Right cardiac atrium (tissue), 5 donors: ENCODE measurements around the gene MAD1L1. TPM values are rescaled to one million over a fixed set of nuclear protein-coding genes. Genes with fewer than 3 reads are reported as not detected.
A peak's percentile ranks its signal among the peaks of the same experiment; 100 is the strongest.
"Not testable (repeated sequence)": the region's sequence is repeated elsewhere in the genome, so short reads cannot be mapped to it uniquely, and the experiment has no call there.

ENCODE experiments used
- ATAC-seq, 2 donors: fragments of 200-7000 bp; cut with Tn5 transposase; one replicate each; pipeline versions ENCODE4 v1.8.0 to v1.9.1; 2020; ENCODE audit warnings: moderate library complexity in 2 of 2, mild to moderate bottlenecking in 1 of 2
- DNase-seq, 3 donors: peaks; one replicate each; pipeline ENCODE4 v3.0.0-alpha.2; 2020
- H3K27ac ChIP-seq: one replicate; pipeline ENCODE4 v1.5.1; 2013; ENCODE audit warnings: mild to moderate bottlenecking, low read length, control low read depth, moderate library complexity
- H3K27me3 ChIP-seq: one replicate; pipeline ENCODE4 v1.6.1; 2013; ENCODE audit not compliant: control insufficient read depth, insufficient read depth
- H3K4me1 ChIP-seq: one replicate; pipeline ENCODE4 v1.6.1; 2013; ENCODE audit warnings: low read length; ENCODE audit not compliant: control insufficient read depth, insufficient read depth
- H3K4me3 ChIP-seq: one replicate; pipeline ENCODE4 v1.5.1; 2013; ENCODE audit warnings: low read length, control low read depth
- H3K9me3 ChIP-seq: one replicate; pipeline ENCODE4 v1.6.1; 2013; ENCODE audit warnings: low read length; ENCODE audit not compliant: control insufficient read depth
- WGBS: extraction: QIAGEN DNeasy Blood & Tissue Kit; methylation state at CpG from one replicate; pipeline ENCODE4 v1.1.7; 2013; 5-methylcytosine and 5-hydroxymethylcytosine counted together
- intact Hi-C, 4 donors: fragments of 100-400 bp; cut with DNase I; formaldehyde crosslinking; loops; one replicate each; pipeline versions ENCODE4 v1.11.0 to v1.14.0; 2022 to 2023
- polyA plus RNA-seq: library from polyadenylated mRNA; stranded (reverse); fragments of 200-250 nt; gene quantifications from one replicate; pipeline ENCODE4 v1.2.3, GENCODE V29; 2013
- total RNA-seq, 4 donors: library from RNA; stranded (reverse); fragmentation: NEBNext Ultra II Directional; extraction: Animal tissue kit (Norgen Biotek cat#: 25700); gene quantifications; one replicate each; pipeline ENCODE4 v1.2.1, GENCODE V29; 2021
- donor health status: healthy with polysubstance abuse.
- donor health status: DM: no; HTN: yes; CAD: no.
- donor health status: DM: no; HTN: no; CAD: no.
- donor health status: DM: no; HTN: yes; CAD: no; lungs with severe emphysema.
- donor health status: DM: yes; HTN: yes; CAD: no.

The MAD1L1 gene
- total and polyA plus RNA-seq, 5 donors, result 15.3 to 41.0 (median 33.7) TPM

GRCh38 chr7:1824882-1825646 is 407.7 kb downstream of the MAD1L1 start:
- DNase-seq, result peak in 1 of 3 donors; percentile 40
- H3K9me3 ChIP-seq, intact Hi-C loops, H3K27me3 ChIP-seq, H3K4me1 ChIP-seq, H3K4me3 ChIP-seq, ATAC-seq, H3K27ac ChIP-seq: not testable (repeated sequence)
- WGBS, result 95% methylated on average over 28 of the region's 28 CpGs

- intact Hi-C loops, H3K4me3 ChIP-seq, H3K9me3 ChIP-seq, H3K4me1 ChIP-seq, H3K27ac ChIP-seq, DNase-seq, ATAC-seq, H3K27me3 ChIP-seq: not testable (repeated sequence)
- WGBS, result 89% methylated on average over 35 of the region's 35 CpGs
Measured at GRCh38 chr7:1824151-1824881, 408.4 kb downstream of the MAD1L1 start.

- Histone ChIP-seq H3K4me3 (no peak overlapping the region), H3K4me1 (no peaks in the 10 kb centered on the region), H3K9me3 (no peaks in the 10 kb centered on the region), H3K27ac (no peak overlapping the region), H3K27me3 (no peaks in the 10 kb centered on the region)
- 96% methylated on average over 24 of the region's 24 CpGs for WGBS
- ATAC-seq, result no peak
- DNase-seq, result peak in 1 of 3 donors; percentile 60
- intact Hi-C loops, result no loop called here
Measured at GRCh38 chr7:1823376-1824150, 409.2 kb downstream of the MAD1L1 start.

- H3K4me1 ChIP-seq, result no peaks in the 10 kb centered on the region
- H3K4me3 ChIP-seq, result no peak overlapping the region
- H3K27me3 ChIP-seq, result no peaks in the 10 kb centered on the region
- H3K27ac ChIP-seq, result no peak overlapping the region
- no peak for DNase-seq
- H3K9me3 ChIP-seq, result no peaks in the 10 kb centered on the region
- ATAC-seq, result no peak
- intact Hi-C loops, result no loop called here
- 89% methylated on average over 26 of the region's 26 CpGs for WGBS
Measured at GRCh38 chr7:1819259-1819841, 413.4 kb downstream of the MAD1L1 start.

- intact Hi-C loops, result no loop called here
- 93% methylated on average over 28 of the region's 28 CpGs for WGBS
- no peaks in the 10 kb centered on the region for H3K27me3 ChIP-seq
- H3K4me1 ChIP-seq, result no peaks in the 10 kb centered on the region
- ATAC-seq (no peak), DNase-seq (no peak)
- no peak overlapping the region for H3K4me3 ChIP-seq
- H3K27ac ChIP-seq, result no peak overlapping the region
- no peaks in the 10 kb centered on the region for H3K9me3 ChIP-seq
Measured at GRCh38 chr7:1818575-1819258, 414.0 kb downstream of the MAD1L1 start.

- ATAC-seq (no peak), DNase-seq (peak in 1 of 3 donors; percentile 59)
- Histone ChIP-seq H3K4me1 (no peaks in the 10 kb centered on the region), H3K4me3 (no peak overlapping the region), H3K9me3 (no peaks in the 10 kb centered on the region), H3K27me3 (no peaks in the 10 kb centered on the region), H3K27ac (no peak overlapping the region)
- 94% methylated on average over 57 of the region's 57 CpGs for WGBS
- intact Hi-C loops, result no loop called here
Measured at GRCh38 chr7:1817061-1817712, 415.6 kb downstream of the MAD1L1 start.

- 79% methylated on average over 7 of the region's 7 CpGs for WGBS
- intact Hi-C loops, H3K4me3 ChIP-seq, H3K4me1 ChIP-seq, ATAC-seq, H3K27me3 ChIP-seq, DNase-seq, H3K9me3 ChIP-seq, H3K27ac ChIP-seq: not testable (repeated sequence)
Measured at GRCh38 chr7:1816451-1816850, 416.3 kb downstream of the MAD1L1 start.

GRCh38 chr7:1815551-1816281 is 417.0 kb downstream of the MAD1L1 start:
- WGBS, result 94% methylated on average over 36 of the region's 36 CpGs
- DNase-seq, H3K4me1 ChIP-seq: not testable (repeated sequence)

GRCh38 chr7:1815051-1815481 is 417.7 kb downstream of the MAD1L1 start:
- H3K27me3 ChIP-seq, result no peaks in the 10 kb centered on the region
- intact Hi-C loops, result no loop called here
- 89% methylated on average over 17 of the region's 17 CpGs for WGBS

More at GRCh38 chr7:1815551-1816281, 417.0 kb downstream of the MAD1L1 start:
- H3K4me3 ChIP-seq, H3K27me3 ChIP-seq, H3K9me3 ChIP-seq, intact Hi-C loops, ATAC-seq, H3K27ac ChIP-seq: not testable (repeated sequence)

More at GRCh38 chr7:1815051-1815481, 417.7 kb downstream of the MAD1L1 start:
- ATAC-seq (no peak), DNase-seq (peak in 1 of 3 donors; percentile 61)
- Histone ChIP-seq H3K4me1 (no peaks in the 10 kb centered on the region), H3K4me3 (no peak overlapping the region), H3K27ac (no peak overlapping the region), H3K9me3 (no peaks in the 10 kb centered on the region)
